HG02870 (cell line): ENCODE measurements around the gene ZNF511.

Experiments
- ATAC-seq: cut with Tn5 transposase; IDR thresholded peaks from one replicate; pipeline ENCODE4 v1.9.1; 2021; ENCODE audit warnings: mild to moderate bottlenecking, moderate library complexity; ENCODE audit not compliant: unreplicated experiment

The ZNF511 gene

DNA sequence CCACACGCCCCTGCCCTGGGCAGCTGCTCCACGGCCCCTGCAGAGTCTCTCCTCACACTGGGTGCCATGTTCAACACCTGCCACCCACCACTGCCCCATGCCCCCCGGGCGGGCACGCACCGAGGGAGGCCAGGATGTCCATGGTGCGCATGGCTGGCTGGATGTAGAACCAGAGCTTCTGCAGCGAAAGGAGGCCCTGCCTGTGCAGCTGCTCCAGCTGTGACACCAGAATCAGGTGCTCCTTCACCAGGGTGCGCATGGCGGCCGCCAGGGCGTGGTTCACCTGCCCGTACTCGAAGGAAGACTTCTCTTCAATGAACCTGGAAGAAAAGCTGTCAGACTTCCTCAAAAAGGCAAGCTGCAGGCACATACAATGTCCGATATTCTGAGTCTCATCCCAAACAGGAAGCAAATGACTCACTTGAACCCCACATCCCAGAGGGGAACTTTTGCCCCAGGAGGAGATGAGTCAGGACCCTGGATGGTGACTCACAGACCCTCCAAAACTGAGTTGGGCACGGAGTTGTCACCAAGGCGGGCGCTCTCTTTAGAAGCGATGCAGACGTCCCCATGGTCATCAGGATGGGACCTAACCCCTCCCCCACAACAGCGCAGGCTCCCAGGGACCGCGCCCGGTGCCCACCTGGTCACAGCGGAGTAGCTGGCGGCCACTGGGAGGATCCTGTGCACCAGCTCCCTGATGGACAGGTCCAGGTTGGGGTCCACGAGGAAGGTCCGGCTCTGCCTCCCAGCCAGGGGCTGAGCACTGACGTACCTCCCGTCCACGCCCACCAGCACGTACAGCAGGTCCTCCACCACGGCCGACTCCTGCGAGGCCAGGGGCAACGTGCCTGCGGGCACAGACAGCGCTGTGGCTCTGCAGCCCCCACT lies 15.6 kb upstream of the ZNF511 start:
- ATAC-seq: no peak

DNA sequence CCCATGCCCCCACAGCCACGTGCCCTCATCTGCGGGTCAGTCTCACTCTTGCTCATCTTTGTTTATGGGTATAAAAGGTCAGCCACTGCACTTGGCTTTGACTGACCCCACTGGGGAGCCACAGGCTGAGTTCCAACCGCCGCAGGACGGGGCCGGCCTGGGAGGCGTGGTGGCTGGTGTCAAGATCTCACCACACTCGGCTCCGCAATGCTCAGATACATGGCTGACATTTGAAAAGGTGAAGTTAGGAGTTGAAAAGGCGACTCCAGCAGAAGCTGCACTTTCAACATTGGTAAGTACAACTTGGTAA lies 14.9 kb upstream of the ZNF511 start:
- ATAC-seq: no peak

DNA sequence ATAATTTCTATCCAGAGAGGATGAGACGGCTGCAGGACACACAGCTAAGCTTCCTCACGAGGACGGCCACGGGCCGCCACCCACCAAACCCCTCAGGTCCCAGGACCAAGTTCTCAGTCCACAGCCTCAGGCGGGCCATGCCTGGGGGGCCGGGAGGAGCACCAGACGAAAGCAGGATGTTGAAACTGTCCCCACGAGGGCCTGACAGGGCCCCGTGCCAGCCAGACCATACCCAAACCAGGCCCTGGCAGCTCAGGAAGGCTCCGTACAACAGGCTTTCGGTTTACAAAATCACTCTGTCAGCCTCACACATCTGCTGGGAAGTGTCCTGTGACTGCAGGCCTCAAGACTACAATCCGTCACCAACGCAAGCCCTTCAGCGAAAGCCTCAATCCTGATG lies 14.5 kb upstream of the ZNF511 start:
- no peak for ATAC-seq

GRCh38 chr10:133295426-133296320 lies 13.0 kb upstream of the ZNF511 start:
- ATAC-seq: no peak

DNA sequence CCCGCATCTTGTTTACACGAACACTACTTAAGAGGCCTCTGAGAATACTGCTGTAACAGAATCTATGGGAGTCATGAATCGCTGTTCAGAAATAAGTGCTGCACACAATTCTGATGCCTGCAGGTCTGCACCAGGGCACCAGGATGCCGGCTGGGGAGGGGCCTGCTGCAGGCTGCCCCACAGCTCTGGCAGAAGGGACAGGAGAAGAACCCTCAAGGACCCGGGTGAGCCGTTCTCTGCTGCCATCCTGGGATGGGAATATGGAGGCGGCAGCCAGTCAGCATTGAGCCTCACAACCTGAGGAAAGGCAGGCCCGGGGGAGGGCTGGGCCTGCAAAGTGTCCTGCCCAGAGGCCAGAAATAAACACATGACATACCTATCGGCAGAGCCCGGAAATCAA lies 11.2 kb upstream of the ZNF511 start:
- no peak for ATAC-seq

DNA sequence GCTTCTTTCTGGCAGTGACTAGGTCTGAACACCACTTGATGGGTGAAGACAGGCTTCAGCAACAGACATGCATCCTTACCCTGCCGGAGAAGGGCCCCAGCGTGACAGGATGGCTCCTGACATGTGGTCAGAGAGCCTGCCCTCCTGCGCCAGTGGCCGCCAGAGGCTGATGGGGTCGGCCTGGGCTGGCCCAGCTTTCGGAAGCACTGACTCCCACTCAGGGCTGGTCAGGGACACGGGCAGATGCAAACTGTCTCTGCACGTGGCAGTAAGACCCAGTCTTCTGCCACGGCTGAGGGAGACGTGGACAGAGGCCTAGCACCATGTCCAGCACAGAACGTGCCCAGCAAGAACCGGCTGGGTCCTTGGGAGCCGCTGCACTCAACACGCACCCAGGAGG lies 10.2 kb upstream of the ZNF511 start:
- ATAC-seq: no peak

- ATAC-seq: no peak
These were observed 9.5 kb upstream of the ZNF511 start for GRCh38 chr10:133299224-133299623.

- ATAC-seq: no peak
These were observed 9.0 kb upstream of the ZNF511 start for GRCh38 chr10:133299738-133300137.

DNA sequence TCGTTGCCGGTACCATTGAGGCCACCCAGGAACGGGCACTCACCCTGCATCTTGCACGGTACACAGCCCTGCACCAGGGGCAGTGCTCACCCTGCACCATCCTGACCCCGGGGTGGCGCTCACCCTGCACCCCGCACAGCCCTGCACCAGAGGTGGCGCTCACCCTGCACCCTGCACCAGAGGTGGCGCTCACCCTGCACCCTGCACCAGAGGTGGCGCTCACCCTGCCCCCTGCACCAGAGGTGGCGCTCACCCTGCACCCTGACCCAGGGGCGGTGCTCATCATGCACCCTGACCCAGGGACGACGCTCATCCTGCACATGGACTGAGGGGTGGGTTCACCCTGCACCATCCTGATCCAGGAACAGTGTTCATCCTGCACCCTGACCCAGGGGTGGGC lies 6.5 kb upstream of the ZNF511 start:
- no peak for ATAC-seq

GRCh38 chr10:133303206-133303605 lies 5.5 kb upstream of the ZNF511 start:
- no peak for ATAC-seq

- ATAC-seq: no peak
These were observed 2.6 kb upstream of the ZNF511 start for GRCh38 chr10:133306097-133306476.

DNA sequence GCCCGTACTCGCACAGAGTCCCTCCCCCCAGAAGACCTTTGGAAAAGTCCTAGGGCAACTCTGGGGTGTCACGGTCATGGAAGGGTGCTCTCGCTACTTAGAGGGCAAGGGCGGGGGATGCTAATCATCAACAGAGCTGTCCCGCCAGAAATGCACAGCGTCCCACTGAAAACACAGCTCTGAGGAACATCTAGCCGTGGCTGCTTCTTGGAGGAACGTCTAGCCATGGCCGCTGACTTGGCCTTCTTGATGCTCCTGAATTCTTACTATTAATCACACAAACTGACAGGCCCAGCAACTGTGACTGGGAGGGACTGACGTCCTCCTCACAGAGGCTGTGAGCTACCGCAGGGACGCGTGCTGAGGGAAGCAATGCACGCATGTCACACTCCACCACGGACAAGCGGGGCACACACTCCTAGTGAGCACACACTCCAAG lies 1.8 kb upstream of the ZNF511 start:
- no peak for ATAC-seq

DNA sequence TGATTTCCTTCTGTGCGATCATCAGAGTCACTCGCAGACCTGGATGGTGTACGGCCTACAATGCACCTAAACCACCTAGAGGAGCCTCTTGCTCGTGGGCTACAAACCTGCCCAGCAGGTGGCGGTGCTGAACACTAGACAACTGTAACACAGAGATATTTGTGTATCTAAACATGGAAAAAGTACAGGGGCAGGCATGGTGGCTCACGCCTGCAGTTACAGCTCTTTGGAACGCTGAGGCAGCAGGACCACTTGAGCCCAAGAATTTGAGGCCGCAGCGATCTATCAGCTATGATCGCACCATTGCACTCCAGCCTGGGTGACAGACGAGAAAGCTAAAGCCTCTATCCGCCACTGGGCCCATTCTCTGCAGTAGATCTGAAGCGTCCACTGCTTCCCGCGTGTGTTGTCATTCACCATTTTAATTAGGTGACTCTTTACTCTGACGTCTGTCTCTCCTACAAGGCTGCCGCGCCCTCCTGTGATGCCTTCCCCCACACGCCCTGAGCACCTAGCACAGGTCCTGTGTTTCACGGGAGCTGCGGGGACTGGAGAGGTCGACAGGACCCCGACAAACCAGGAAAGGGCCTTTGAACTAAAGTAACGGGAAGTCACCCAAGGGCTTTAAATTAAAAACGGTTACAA lies 816 bp upstream of the ZNF511 start:
- ATAC-seq: peak; percentile 37

DNA sequence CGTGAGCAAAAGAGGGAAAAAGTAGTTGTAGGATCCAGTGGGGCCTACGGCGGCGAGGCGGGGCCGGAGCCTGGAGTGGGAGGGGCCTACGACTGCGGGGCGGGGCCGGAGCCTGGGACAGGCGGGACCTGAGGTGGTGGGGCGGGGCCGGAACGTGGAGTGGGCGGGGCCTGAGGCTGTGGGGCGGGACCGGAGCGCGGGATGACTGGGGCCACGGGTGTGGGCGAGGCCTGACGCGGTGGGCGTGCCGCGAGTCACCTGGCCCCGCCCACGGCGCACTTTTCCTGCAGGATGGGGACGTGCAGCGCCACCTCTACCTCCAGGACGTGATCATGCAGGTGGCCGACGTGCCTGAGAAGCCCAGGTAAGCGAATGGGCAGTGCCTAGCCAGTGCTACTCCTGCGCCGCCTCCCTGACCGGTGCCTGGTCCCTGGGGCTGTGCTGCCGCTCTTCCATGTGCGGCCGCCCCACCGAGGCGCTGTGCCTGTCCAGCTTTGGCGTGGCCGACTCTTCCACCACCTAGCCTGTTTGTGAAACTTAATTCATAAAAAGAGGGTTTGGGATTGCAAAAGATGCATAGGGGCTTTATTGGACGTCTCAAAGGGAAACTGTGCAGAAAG lies 496 bp downstream of the ZNF511 start:
- ATAC-seq: peak; percentile 52

GRCh38 chr10:133309720-133310398 lies 1.1 kb downstream of the ZNF511 start:
- ATAC-seq: no peak

DNA sequence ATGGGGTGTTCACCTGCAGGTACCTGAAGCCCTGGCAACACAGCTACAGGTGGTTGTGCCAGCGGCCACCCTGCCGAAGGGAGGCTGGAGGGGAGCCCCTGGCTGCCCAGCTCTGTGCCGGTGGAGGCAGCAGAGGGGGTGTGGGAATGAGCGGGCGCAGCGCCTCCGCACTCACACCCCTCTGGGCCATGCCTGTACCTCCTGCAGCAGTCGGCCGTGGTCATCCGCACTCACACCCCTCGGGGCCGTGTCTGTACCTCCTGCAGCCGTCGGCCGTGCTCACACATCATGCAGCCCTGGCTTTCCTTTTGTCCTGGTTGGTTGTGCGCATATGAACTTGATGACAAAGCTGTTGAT lies 1.7 kb downstream of the ZNF511 start:
- no peak for ATAC-seq

- ATAC-seq: no peak
These were observed 2.1 kb downstream of the ZNF511 start for GRCh38 chr10:133310789-133311188.

GRCh38 chr10:133311570-133311969 lies 2.9 kb downstream of the ZNF511 start:
- no peak for ATAC-seq

DNA sequence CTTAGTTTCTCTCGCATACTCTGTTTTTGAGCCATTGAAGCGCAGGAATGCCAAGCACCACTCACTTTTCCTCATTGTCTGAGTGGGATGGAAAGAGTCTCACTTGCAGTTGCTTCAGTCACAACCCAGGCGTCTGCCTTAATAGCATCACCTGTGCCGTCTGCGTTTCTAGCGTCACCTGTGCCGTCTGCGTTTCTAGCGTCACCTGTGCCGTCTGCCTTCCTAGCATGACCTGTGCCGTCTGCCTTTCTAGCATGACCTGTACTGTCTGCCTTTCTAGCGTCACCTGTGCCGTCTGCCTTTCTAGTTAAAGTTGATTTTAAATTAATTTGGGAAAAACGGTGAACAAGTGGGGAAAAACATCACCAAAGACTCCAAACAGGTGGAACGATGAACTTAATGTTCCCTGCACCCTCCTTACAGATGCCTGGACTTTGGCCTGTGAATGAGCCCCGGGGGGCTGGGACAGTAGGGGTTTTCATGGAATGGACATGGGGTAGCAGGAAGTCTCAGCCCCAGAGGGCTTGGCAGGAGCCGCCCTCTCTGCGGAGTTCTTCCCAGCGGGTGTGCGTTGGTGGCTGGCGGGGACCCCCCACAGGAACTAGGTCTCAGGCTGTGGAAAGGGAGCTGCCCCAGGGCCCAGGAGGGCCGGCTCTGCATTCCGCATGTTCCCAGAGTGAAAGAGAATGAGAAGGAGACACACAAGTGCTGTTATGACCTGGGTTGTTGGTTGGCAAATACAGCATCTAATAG lies 3.5 kb downstream of the ZNF511 start:
- ATAC-seq: no peak

GRCh38 chr10:133312769-133313145 lies 4.0 kb downstream of the ZNF511 start:
- no peak for ATAC-seq
